ENCODE results near the gene PLA2G4A.

The PLA2G4A gene

DNA sequence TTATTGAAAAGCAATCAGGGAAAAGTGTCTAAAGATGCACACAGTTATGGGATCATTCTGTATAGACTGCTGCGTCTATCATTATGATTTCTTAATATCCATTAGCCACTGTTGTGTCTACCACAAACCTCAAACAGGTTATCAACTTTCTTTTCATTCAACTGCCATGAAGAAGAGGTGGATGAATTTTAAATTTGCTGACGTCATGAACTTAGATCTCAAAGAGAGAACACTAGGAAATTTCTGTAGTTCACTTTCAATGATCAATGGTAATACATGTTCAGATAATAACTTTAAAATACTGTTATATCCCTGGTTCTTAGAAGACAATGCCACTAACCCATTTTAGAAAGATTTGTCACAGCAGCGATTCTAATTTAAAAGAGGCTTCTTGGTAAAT is 6.7 kb downstream of the PLA2G4A start:
- Histone ChIP-seq H3K27me3 (no peaks in the 10 kb centered on the region), H3K4me3 (ENCODE audit: low read depth, low read length) (no peak overlapping the region), H3K36me3 (no peaks in the 10 kb centered on the region), H3K4me1 (no peaks in the 10 kb centered on the region), H3K9me3 (no peaks in the 10 kb centered on the region)
- no peak for DNase-seq
- TF ChIP-seq, protein P1, sequence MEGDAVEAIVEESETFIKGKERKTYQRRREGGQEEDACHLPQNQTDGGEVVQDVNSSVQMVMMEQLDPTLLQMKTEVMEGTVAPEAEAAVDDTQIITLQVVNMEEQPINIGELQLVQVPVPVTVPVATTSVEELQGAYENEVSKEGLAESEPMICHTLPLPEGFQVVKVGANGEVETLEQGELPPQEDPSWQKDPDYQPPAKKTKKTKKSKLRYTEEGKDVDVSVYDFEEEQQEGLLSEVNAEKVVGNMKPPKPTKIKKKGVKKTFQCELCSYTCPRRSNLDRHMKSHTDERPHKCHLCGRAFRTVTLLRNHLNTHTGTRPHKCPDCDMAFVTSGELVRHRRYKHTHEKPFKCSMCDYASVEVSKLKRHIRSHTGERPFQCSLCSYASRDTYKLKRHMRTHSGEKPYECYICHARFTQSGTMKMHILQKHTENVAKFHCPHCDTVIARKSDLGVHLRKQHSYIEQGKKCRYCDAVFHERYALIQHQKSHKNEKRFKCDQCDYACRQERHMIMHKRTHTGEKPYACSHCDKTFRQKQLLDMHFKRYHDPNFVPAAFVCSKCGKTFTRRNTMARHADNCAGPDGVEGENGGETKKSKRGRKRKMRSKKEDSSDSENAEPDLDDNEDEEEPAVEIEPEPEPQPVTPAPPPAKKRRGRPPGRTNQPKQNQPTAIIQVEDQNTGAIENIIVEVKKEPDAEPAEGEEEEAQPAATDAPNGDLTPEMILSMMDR (IDR thresholded peaks at IDR 0.05; ENCODE audit: low read depth, low read length), result no peak

DNA sequence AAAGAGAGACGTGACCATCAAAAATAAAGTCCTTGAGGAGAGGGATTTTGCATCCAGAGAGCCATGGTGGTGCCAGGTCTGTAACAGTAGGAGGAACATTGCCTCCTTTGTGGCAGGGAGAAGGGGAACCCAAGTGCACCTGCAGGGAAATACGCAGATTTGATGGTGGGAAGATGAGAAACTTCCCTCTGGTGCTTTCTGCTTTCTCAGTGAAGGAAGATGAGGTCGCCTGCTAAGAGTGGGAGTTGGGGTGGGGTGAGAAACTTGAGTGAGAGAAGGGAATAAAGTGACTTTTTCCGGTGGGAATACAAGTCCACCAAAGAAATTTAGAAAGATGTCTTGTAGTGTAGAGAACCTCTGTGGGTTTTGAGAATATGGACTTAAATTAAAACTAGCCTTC is 9.1 kb downstream of the PLA2G4A start:
- no peaks in the 10 kb centered on the region for H3K36me3 ChIP-seq
- H3K4me1 ChIP-seq, result no peaks in the 10 kb centered on the region
- no peaks in the 10 kb centered on the region for H3K9me3 ChIP-seq
- TF ChIP-seq, protein P1 (IDR thresholded peaks at IDR 0.05; ENCODE audit: low read depth, low read length), result no peak
- H3K27me3 ChIP-seq, result no peaks in the 10 kb centered on the region
- no peak overlapping the region for H3K4me3 ChIP-seq (ENCODE audit: low read depth, low read length)
- DNase-seq, result no peak

DNA sequence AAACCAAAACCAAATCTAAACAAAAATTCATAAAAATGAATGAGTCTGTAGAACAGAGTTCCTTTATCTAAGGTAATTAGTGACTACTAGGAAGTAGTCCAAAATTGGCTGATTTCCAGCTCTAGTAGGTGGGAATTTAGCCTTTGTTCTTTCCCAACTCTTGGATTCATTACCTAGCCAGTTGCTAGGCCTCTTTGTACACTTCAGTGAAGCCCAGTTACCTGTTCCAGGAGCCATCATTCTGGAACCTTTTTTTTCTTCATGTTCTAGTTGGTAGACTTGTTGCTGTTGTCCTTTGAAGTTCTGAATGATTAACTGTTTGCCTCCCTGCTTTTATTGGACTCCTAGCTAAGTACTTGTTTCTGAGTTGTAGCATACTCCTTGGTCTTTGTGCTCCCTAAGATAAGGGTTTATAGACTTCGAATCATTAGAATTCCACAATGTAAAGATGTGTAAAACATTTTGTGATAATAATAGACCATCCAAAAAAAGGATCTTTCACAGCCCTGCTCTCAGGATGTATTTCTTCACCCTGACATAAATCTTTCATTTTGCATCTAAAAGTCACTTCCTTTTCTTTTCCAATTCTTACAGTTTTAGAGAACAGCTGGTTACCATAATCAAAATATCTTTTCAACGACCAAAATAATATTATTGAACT is 9.8 kb downstream of the PLA2G4A start:
- H3K4me3 ChIP-seq (ENCODE audit: low read depth, low read length), result no peak overlapping the region
- no peaks in the 10 kb centered on the region for H3K4me1 ChIP-seq
- no peaks in the 10 kb centered on the region for H3K27me3 ChIP-seq
- TF ChIP-seq, protein P1 (IDR thresholded peaks at IDR 0.05; ENCODE audit: low read depth, low read length), result no peak
- H3K36me3 ChIP-seq, result no peaks in the 10 kb centered on the region
- H3K9me3 ChIP-seq, result no peaks in the 10 kb centered on the region
- DNase-seq, result no peak

DNA sequence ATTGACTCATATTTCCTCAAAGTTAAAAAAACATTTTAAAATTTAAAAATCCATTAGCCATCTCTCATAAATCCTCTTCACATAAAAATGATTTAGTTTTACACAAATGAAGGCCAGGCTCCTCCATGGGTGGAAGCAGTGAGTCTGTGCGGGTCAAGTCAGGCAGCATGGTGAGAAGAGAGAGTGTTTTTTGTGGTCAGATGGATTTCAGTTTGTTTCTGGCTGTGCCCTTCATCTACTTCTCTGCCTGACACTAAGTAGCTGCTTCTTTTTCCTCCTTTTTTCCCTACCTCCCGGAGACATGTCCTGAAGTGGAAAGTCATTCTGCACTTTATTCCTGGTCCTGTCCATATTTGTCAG is 10.3 kb downstream of the PLA2G4A start:
- DNase-seq, result no peak
- Histone ChIP-seq H3K9me3 (no peaks in the 10 kb centered on the region), H3K36me3 (no peaks in the 10 kb centered on the region), H3K4me1 (no peaks in the 10 kb centered on the region), H3K4me3 (ENCODE audit: low read depth, low read length) (no peak overlapping the region), H3K27me3 (no peaks in the 10 kb centered on the region)
- TF ChIP-seq, protein P1 (IDR thresholded peaks at IDR 0.05; ENCODE audit: low read depth, low read length), result no peak

DNA sequence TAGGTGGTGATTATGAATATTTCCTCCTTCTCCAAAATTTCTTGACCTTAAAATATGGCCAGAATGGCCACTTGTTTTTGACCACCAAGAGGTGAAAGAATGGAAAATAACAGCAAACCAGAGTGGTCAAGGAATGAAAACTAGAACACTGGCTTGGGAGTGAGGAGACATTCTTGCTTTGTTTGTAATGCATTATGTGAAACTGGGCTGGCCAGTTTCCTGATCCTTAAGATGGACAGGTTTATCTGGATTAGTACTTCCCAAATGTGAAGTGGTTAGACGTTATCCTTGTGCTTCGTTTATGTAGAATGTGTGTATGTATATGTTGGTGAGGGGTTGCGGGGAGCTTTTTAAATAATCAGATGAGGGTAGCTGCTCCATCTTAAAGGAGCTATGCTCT is 12.8 kb downstream of the PLA2G4A start:
- Histone ChIP-seq H3K9me3 (no peaks in the 10 kb centered on the region), H3K36me3 (no peaks in the 10 kb centered on the region), H3K4me3 (ENCODE audit: low read depth, low read length) (no peak overlapping the region)

DNA sequence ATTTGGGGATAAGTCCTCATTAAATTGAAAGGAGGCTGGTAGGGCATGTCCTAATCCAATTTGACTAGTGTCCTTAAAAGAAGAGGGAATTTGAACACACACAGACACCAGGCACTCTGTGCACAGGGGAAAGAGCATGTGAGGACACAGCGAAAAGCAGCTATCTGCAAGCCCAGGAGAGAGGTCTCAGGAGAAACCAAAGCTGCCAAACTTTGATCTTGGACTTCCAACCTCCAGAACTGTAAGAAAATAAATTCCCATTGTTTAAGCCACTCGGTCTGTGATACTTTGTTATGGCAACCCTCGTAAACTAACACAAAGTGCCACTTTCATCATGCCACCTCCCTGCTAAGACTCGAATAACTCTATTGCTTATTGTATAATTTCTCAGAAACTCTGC is 13.8 kb downstream of the PLA2G4A start:
- Histone ChIP-seq H3K27me3 (no peaks in the 10 kb centered on the region), H3K9me3 (no peaks in the 10 kb centered on the region), H3K4me3 (ENCODE audit: low read depth, low read length) (no peak overlapping the region), H3K36me3 (no peaks in the 10 kb centered on the region), H3K4me1 (no peaks in the 10 kb centered on the region)
- TF ChIP-seq, protein P1 (IDR thresholded peaks at IDR 0.05; ENCODE audit: low read depth, low read length), result no peak
- DNase-seq, result no peak

More for the DNA sequence above, 12.8 kb downstream of the PLA2G4A start:
- Histone ChIP-seq H3K4me1 (no peaks in the 10 kb centered on the region), H3K27me3 (no peaks in the 10 kb centered on the region)
- DNase-seq, result no peak
- TF ChIP-seq, protein P1 (IDR thresholded peaks at IDR 0.05; ENCODE audit: low read depth, low read length), result no peak
